ENCODE measurements around the gene DCDC2C.

DNA sequence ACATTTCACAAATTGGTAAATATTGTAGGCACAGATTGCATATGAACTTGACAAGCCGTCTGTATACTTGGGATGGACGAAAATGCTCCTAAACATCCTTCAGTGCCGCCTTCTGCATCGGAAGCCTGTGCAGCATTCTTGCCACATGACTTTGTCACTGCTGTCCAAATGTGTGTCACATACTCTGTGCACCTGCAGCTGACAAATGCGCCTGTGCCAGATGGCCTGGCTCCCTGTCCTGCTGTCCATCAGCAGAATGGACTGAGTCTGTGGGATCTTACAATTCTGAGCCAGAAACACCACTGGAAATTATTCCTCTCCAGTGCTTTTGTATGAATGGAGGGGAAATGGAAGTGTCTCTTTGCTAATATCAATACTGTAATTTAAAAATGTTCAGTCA lies 89.9 kb downstream of the DCDC2C start:
- TF ChIP-seq POLR2AphosphoS5 (IDR thresholded peaks at IDR 0.05; ENCODE audit: insufficient read depth, low read depth, low read length) (no peak), CTCF (IDR thresholded peaks at IDR 0.05; ENCODE audit: extremely low read depth in 1 of 2, insufficient read depth in 1 of 2, low read depth in 1 of 2, low read length in 2 of 2) (no peak)
